Middle frontal gyrus (tissue), 1 donor: ENCODE measurements around the gene BCAP29.
A peak's percentile ranks its signal among the peaks of the same experiment; 100 is the strongest.
"Not testable (repeated sequence)": the region's sequence is repeated elsewhere in the genome, so short reads cannot be mapped to it uniquely, and the experiment has no call there.

Source experiments
- DNase-seq: peaks from one replicate; pipeline ENCODE4 v3.0.0-alpha.2; 2015; ENCODE audit warnings: low spot score; ENCODE audit errors: extremely low spot score

The BCAP29 gene

GRCh38 chr7:107579885-107580715, at the start of gene BCAP29:
TSS of gene BCAP29 (plus strand) at chr7:107580246. CDS start at chr7:107580773, 527 bp downstream.
- DNase-seq, result peak; percentile 26

- DNase-seq, result no peak
These were observed 49.3 kb upstream of the BCAP29 start for GRCh38 chr7:107530751-107531150.

DNA sequence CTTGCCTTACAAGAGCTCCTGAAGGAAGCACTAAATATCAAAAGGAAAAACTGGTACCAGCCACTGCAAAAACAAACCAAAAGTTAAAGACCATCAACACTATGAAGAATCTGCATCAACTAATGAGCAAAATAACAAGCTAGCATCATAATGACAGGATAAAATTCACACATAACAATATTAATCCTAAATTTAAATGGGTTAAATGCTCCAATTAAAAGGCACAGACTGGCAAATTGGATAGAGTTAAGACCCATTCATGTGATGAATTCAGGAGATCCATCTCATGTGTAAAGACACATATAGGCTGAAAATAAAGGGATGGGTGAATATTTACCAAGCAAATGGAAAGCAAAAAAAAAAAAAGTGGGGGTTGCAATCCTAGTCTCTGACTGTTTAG, 45.9 kb upstream of the BCAP29 start:
- DNase-seq, result no peak

DNA sequence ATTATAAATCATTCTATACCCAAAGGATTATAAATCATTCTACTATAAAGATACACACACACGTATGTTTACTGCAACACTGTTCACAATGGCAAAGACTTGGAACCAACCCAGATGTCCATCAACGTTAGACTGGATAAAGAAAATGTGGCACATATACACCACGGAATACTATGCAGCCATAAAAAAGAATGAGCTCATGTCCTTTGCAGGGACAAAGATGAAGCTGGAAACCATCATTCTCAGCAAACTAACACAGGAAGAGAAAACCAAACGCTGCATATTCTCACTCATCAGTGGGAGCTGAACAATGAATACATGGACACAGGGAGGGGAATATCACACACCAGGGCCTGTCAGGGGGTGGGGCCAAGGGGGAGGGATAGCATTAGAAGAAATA, 42.8 kb upstream of the BCAP29 start:
- DNase-seq, result not testable (repeated sequence)

DNA sequence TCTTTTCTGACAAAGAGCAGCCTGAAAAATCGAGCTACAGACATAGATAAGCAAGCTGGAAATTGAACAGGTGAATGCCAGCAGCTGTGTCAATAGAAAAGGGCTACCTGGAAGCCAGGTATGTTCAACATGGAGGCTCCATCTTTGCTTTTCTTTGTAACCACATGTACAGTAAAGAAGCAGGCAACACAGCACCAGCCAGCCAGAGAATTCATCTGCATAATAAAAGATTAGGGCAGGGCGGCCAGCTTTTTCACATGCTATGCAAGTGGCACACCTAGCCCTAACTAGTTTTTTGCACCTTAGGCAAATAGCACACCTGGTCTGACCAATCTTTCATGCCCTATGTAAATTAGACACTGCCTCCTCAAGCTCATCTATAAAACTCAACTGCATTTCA, 42.0 kb upstream of the BCAP29 start:
- DNase-seq, result no peak

DNA sequence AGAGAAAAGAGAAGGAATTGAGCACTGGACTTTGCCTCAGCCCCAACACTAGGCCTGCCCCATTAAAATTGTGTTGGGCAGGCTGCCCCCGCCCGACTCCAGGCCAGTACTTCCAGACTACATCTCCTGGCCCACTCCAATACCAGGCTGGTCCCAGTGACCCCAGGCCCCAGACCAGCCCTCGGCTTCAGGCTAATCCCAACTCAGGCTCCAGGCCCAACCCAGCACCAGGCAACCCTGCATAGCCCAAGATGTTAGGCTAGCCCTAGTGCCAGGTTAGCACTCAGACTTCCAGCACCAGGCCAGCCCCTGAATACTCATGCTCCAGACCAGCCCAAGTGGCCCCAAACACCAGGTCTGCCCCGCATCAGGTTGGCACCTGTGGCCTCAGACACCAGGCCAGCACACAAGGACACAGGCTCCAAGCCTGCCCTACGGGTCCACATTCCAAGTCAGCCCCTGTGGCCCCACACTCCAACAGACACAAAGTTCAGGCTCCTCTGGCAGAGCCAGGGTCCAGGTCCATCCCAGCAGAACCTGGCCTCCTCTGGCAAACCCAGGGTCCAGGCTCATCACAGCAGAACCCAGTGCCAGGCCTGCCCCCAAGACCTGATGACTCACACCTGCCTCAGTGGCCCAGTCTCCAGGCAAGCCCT, 36.6 kb upstream of the BCAP29 start:
- DNase-seq, result no peak

- no peak for DNase-seq
These were observed 35.0 kb upstream of the BCAP29 start for GRCh38 chr7:107544848-107545591.

- DNase-seq, result no peak
These were observed 28.1 kb upstream of the BCAP29 start for GRCh38 chr7:107551936-107552335.

DNA sequence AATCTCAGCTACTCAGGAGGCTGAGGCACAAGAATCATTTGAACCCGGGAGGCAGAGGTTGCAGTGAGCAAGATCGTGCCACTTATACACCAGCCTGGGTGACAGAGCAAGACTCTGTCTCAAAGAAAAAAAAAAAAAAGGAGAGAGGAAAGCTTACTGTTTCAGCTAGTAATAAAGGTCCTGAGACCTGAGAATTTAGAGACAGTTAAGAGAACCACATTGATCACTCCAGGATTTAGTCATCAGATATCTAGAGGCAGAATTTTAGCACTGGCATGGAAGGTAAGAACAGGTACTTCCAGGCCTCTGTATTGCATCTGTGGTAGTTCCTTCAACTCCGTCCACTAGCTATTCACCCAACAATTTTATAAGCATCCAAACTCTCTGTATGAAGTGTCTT, 24.2 kb upstream of the BCAP29 start:
- DNase-seq, result no peak

GRCh38 chr7:107559864-107560263, 20.2 kb upstream of the BCAP29 start:
- DNase-seq, result no peak

DNA sequence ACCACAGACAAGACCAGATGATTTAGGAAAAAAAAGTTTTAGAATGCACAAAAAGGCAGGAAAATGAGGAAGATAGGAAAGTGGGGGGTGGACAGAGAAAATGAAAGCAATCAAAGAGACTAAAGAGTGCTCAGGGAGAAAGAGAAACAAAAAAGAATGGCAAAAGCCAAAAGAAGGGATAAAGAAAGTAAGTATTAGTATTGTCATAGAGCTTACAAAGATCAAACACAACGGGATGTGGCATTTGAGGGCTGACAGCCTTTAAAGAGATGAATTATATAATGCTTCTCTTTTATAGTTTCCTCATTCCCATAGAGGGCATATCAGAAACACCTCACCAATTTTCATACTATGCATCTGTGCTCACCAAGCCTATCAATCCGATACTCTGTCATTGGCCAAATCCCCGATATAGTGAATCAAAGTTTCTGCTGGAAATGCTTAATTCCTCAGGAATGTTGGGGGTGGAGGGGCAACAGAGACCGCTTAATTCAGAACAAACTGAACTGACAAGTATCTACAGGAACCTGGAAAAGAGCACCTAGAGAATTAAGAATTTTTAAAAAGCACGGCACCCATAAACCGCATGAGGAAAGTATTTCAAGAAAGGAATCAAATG, 19.0 kb upstream of the BCAP29 start:
- DNase-seq, result no peak

DNA sequence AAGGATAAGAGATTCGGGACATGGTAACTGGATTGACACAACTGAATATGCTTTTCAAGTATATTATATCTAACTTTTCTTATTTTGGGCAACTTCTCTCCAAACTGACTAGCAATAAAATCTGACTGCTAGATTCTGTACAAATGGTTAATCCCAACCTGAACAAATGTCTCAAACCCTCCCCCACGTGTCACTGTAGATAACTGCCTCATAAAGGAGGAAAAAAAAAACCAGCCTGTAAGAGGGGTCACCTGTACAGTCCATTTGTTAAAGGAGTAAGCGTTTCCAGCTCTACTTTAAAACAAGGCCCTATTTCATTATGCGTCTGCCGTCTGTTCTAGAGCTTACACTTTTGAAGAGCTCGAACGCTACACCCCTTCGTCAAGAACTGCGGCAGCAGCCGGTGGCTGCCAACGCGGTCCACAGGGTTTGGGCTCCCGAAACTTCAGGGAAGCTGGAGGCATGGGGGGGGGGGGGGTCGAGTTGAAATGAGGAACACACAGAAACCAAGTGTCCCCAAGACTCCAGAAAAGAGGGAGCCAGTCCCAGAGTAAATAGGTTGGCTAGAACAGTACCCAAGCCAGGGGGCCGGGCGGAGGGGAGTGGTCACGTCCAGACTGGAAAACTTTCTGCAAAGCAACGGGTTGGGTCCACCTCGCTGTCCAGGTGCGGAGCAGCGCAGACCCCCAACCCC, 16.8 kb upstream of the BCAP29 start:
- no peak for DNase-seq

DNA sequence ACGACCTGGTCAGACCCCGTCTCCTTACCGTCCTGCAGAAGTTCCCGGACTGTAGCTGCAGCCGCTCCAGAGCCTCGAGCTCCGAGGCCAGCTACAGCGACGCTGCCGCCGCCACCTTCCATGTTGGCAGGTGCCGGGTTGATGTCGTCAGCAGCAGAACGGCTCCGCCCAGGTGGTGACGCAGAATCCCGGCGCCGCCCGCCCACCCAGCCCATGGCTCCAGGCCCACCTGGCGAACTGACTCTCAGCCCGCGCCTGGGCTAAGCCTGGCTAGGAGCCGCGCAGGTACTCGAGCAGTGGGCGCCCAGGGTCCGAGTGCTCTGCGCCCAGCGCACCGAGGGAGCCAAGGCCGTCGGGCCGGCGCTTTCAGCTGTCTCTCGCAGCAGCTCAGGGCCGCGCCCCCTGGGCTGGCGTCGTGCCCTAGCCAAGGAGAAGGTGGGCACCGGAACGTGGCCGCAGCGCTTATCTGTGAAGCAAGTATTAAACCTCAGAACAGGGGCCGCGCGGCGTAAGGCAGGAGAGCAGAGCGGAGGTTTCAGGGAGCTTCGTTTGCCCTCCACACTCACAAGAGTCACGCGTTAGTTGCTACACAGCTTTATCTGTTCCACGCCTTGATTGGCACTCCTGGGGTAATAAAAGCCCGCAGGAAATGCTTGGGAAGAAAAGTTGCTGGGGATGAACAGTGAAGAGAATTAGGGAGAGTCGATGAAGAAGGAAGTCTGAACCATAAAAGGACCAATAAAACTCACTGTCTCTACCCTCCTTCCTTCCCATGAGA, 16.1 kb upstream of the BCAP29 start, which contains the start of the genes COG5 and DUS4L:
Gene COG5, minus strand, starts transcription at position 146 of the 778 bp plus-strand sequence. Its CDS starts 24 bp downstream, at position 122.
Gene DUS4L, plus strand, starts transcription at position 197 of the 778 bp plus-strand sequence. CDS start 3,100 bp downstream, outside the sequence.
- DNase-seq, result peak; percentile 65

DNA sequence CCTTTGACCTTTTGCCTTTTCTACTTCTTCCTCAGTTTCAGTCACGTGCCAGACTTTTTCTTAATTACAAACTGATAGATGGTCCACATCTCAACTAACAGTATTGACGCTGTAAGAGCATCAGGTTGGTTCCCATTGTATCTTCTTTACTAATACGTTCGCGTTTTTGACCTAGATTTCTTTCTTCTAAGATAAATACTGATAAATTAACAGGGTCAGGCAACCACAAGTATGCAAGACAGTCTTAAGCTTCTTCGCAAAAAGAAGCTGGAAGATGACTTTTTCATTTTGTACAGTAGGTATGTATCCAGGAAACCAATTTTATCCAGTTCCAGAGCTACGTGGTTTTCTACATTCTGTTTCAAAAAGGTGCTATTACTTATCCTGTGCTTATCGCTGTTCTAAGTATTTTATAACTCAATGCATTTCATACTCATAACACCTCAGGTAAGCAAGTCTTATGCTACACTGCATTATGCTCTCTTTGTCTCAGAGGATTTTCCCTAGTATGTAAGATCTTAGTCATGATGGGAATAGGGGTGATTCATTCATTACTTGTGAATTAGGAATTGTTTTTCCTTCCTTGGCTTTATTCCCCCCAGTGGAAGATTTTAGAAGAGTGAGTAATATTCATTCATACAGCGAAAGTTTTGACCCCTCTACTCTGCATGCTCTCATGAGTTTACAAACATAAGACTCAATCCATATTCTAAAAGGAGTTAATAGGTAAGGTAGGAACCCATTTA, 15.3 kb upstream of the BCAP29 start:
- DNase-seq, result no peak

DNA sequence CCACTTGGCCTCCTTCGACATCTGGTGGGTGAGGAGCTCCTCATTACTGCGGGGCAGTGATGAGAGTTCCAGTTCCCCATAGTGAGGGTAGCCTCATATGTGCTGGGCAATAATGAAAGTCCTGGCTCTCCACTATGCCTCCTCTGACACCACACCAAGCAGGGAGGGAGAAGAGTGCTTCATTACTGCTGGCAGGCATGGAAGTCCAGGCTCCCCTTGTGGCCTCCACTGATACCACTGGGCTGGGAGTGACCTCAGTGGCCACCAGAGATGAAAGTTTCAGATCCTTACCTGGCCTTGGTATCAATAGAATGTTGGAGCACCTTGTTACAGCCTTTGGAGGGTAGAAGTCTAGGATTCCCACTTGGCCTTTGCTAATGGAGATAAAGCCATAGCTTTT, 9.7 kb upstream of the BCAP29 start:
- DNase-seq, result no peak

DNA sequence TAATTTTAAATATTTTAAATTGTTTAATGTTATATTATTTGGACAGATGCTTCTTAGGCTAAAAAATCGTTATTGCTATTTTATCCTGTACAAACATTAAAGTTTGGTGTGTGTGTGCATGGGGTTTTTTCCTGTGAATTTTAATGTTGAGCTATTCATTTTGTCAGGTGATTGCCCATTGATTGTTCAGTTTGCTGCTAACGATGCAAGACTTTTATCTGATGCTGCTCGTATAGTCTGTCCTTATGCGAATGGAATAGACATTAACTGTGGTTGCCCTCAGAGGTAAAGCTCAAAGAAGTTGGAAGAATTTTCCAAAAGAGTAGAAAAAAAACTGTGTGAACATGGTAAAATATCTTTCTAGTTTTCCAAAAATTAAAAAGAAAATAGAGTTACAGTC, 6.5 kb upstream of the BCAP29 start:
- DNase-seq, result no peak

DNA sequence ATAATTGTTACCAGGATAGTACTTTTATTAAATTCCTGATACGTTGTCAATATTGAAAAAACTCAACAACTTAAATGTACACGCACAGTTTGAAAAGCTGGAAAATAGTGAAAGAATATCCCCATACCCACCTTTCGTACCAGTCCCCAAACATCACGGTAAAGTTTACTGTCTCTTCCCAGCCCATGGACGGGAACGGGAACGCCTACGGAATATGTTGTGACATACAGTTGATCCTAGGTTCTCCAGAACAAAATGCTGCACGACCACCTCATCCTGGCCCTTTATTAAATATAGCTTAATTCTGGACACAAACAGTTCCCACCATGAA, 527 bp upstream of the BCAP29 start:
- DNase-seq, result no peak

DNA sequence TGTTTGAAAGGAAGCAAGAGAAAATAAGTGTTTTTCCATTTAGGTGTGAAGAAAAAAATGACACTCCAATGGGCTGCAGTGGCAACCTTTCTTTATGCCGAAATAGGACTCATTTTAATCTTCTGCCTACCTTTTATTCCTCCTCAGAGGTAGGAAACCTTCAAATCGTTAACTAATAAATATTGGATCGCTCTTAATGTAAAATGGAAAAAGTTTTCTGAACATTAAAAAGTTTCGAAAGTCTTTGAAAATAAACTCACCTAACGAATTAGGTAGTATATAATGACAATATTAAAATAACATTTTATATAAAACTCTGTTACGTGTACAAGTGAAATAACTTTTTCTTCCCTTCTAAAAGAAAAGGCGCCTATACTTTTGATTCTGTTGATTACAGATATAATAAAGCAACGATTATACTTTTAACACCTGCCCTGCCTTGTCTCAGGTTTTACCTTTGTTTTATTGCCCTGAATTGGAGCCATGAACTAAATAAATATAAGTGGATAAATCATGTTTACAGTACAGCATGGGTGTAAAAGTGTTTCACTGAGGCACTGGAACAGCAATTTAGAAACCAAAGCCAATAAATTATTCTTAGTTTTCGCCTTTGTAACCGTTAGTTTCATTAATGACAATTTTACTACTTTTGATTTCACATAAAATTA, 804 bp downstream of the BCAP29 start:
- DNase-seq, result no peak
